NK-92 (cell line): ENCODE measurements around the gene BPIFB1.

Experiments used
- DNase-seq: peaks from one replicate; lab custom pipeline; 2025; ENCODE audit not compliant: unreplicated experiment; lab: John Stamatoyannopoulos, UW

The BPIFB1 gene

DNA sequence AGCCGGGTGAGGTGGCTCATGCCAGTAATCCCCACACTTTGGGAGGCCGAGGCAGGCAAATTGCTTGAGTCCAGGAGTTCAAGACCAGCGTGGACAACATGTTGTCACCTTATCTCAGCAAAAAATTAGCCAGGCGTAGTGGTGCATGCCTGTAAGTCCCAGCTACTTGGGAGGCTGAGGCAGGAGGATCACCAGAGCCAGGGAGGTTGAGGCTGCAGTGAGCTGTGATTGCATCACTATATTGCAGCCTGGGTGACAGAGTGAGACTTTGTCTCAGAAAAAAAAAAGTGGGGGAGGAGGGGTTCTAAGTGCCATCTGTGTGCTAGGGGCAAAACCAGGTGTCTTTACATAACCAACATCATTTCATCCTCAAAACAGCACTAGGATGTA lies 70.0 kb downstream of the BPIFB1 start:
- DNase-seq: no peak
